CD4-positive, alpha-beta T cell (primary cell): Measurements from ENCODE around the gene MAGEC1. TPM values are rescaled to one million over a fixed set of nuclear protein-coding genes. Genes with fewer than 3 reads are reported as not detected.
"Not testable (repeated sequence)": the region's sequence is repeated elsewhere in the genome, so short reads cannot be mapped to it uniquely, and the experiment has no call there.

ENCODE experiments used
- ATAC-seq: fragments of 200-7000 bp; cut with Tn5 transposase; one replicate; pipeline ENCODE4 v1.10.0; 2022; ENCODE audit warnings: mild to moderate bottlenecking; ENCODE audit not compliant: poor library complexity
- CTCF ChIA-PET: fragments of 350-600 bp; sonication (Branson Sonifier 250); formaldehyde crosslinking; loops from one replicate; lab custom pipeline; 2021; ENCODE audit warnings: antibody characterized with exemption, inconsistent platforms; lab: Charles Lee
- POLR2A ChIA-PET: fragments of 350-600 bp; sonication (Branson Sonifier 250); formaldehyde crosslinking; loops from one replicate; lab custom pipeline; 2021; ENCODE audit warnings: antibody characterized with exemption, inconsistent platforms; lab: Charles Lee
- DNase-seq, 14 experiments: peaks; one replicate each; pipeline ENCODE4 v3.0.0-alpha.2; 2013 to 2020; ENCODE audit warnings: mixed read lengths in 2 of 14
- H3K27ac ChIP-seq, 2 donors: one replicate each; pipeline versions ENCODE4 v1.5.1 to v1.7.0; 2013; ENCODE audit warnings: low read length in 2 of 2, low read depth in 1 of 2, mild to moderate bottlenecking in 1 of 2
- H3K27me3 ChIP-seq, 2 experiments: 1 replicate in 1 of 2; 2 replicates in 1 of 2; pipeline versions ENCODE4 v1.6.1 to v1.7.0; 2013; ENCODE audit warnings: low read length in 2 of 2, control low read depth in 1 of 2, mild to moderate bottlenecking in 1 of 2, moderate library complexity in 1 of 2; ENCODE audit not compliant: insufficient read depth in 2 of 2, control insufficient read depth in 1 of 2
- H3K36me3 ChIP-seq: one replicate; pipeline ENCODE4 v1.6.1; 2013; ENCODE audit warnings: low read length, control low read depth; ENCODE audit not compliant: insufficient read depth
- H3K4me1 ChIP-seq: one replicate; pipeline ENCODE4 v1.6.1; 2013; ENCODE audit warnings: low read length, control low read depth; ENCODE audit not compliant: insufficient read depth
- H3K4me3 ChIP-seq: one replicate; pipeline ENCODE4 v1.5.1; 2013; ENCODE audit warnings: mild to moderate bottlenecking, low read length, moderate library complexity
- H3K9me3 ChIP-seq, 2 experiments: 1 replicate in 1 of 2; 2 replicates in 1 of 2; pipeline versions ENCODE4 v1.6.1 to v1.7.0; 2013; ENCODE audit warnings: low read length in 2 of 2, mild to moderate bottlenecking in 2 of 2, control low read depth in 1 of 2, moderate library complexity in 1 of 2; ENCODE audit not compliant: control insufficient read depth in 1 of 2, insufficient read depth in 1 of 2
- H3K27ac Mint-ChIP-seq: one replicate; pipeline ENCODE4 v1.8.0; 2020; ENCODE audit warnings: mixed read lengths
- H3K27me3 Mint-ChIP-seq: one replicate; pipeline ENCODE4 v1.8.0; 2021; ENCODE audit warnings: mixed read lengths
- H3K36me3 Mint-ChIP-seq: one replicate; pipeline ENCODE4 v1.8.0; 2021; ENCODE audit warnings: low read depth, mixed read lengths
- H3K4me1 Mint-ChIP-seq: one replicate; pipeline ENCODE4 v1.8.0; 2021; ENCODE audit warnings: low read depth, mixed read lengths
- H3K4me3 Mint-ChIP-seq: one replicate; pipeline ENCODE4 v1.8.0; 2020; ENCODE audit warnings: mild to moderate bottlenecking, mixed read lengths
- H3K9me3 Mint-ChIP-seq: one replicate; pipeline ENCODE4 v1.8.0; 2020; ENCODE audit warnings: mixed read lengths
- CTCF ChIP-seq: fragments of 200-600 bp; IDR thresholded peaks from one replicate; pipeline ENCODE4 v1.8.0; 2022; ENCODE audit warnings: antibody characterized with exemption, mild to moderate bottlenecking
- intact Hi-C, 2 experiments: fragments of 100-400 bp; cut with DNase I in 1 of 2; cut with micrococcal nuclease in 1 of 2; formaldehyde crosslinking; loops; one replicate each; pipeline versions ENCODE4 v1.15.1 to v1.9.0; 2023 to 2025; cut with DNase I, micrococcal nuclease
- polyA plus RNA-seq, 2 donors: library from polyadenylated mRNA; unstranded; fragments of 120-200 nt; gene quantifications; one replicate each; pipeline ENCODE4 v1.2.1, GENCODE V29; 2013
- total RNA-seq, 174 experiments: library from RNA in 2 of 174; stranded (reverse) in 2 of 174; gene quantifications; one replicate each; pipeline ENCODE4 v1.2.3 and lab custom pipeline; 2021 to 2026

Gene MAGEC1
- total RNA-seq = not detected
- polyA plus RNA-seq (2013, experiment 1 of 2) = not detected
- polyA plus RNA-seq (2013, experiment 2 of 2) = not detected
- total RNA-seq (lab: John Stamatoyannopoulos, UW) = 0 to 0.08 (median 0) reads per million in 172 experiments

GRCh38 chrX:141903400-141904155 is at the start of gene MAGEC1:
TSS of gene MAGEC1 (plus strand) at chrX:141903894. CDS start at chrX:141905073, 1,179 bp downstream.
- intact Hi-C loops = no loop called here
- CTCF ChIA-PET = no interaction called here

GRCh38 chrX:141857479-141857878 is 46.2 kb upstream of the MAGEC1 start:
- no peaks in the 10 kb centered on the region for H3K9me3 ChIP-seq
- H3K27ac ChIP-seq = no peak overlapping the region
- H3K36me3 ChIP-seq = no peaks in the 10 kb centered on the region
- ATAC-seq = no peak
- H3K27me3 Mint-ChIP-seq = no peaks in the 10 kb centered on the region
- intact Hi-C loops = no loop called here
- no peaks in the 10 kb centered on the region for H3K36me3 Mint-ChIP-seq
- no peak for TF ChIP-seq CTCF
- ChIA-PET POLR2A (no interaction called here), CTCF (no interaction called here)
- H3K27me3 ChIP-seq = no peaks in the 10 kb centered on the region
- no peak overlapping the region for H3K4me3 ChIP-seq
- no peak overlapping the region for H3K4me3 Mint-ChIP-seq
- no peaks in the 10 kb centered on the region for H3K9me3 Mint-ChIP-seq
- H3K4me1 ChIP-seq = no peaks in the 10 kb centered on the region
- no peak for DNase-seq
- H3K27ac Mint-ChIP-seq = no peak overlapping the region
- no peaks in the 10 kb centered on the region for H3K4me1 Mint-ChIP-seq

More at GRCh38 chrX:141903400-141904155, at the start of gene MAGEC1:
- Histone ChIP-seq H3K4me1 (no peaks in the 10 kb centered on the region), H3K27me3 (no peaks in the 10 kb centered on the region), H3K4me3 (no peak within 1 kb of the TSS), H3K27ac (no peak within 1 kb of the TSS), H3K9me3 (peaks cover 0 to 19% of the 10 kb centered on the region in 2 experiments), H3K36me3 (no peaks in the 10 kb centered on the region)
- Mint-ChIP-seq H3K27ac (no peak within 1 kb of the TSS), H3K4me1 (no peaks in the 10 kb centered on the region), H3K4me3 (no peak within 1 kb of the TSS), H3K36me3 (no peaks in the 10 kb centered on the region), H3K9me3 (no peaks in the 10 kb centered on the region), H3K27me3 (no peaks in the 10 kb centered on the region)
- ATAC-seq (no peak), DNase-seq (no peak)
- no peak for TF ChIP-seq CTCF
- POLR2A ChIA-PET = no interaction called here

GRCh38 chrX:141879616-141880015 is 24.1 kb upstream of the MAGEC1 start:
- Mint-ChIP-seq H3K9me3 (peaks cover 4% of the 10 kb centered on the region), H3K27me3 (no peaks in the 10 kb centered on the region), H3K4me1 (no peaks in the 10 kb centered on the region), H3K4me3 (no peak overlapping the region), H3K36me3 (no peaks in the 10 kb centered on the region), H3K27ac (no peak overlapping the region)
- H3K4me3 ChIP-seq = no peak overlapping the region
- no peaks in the 10 kb centered on the region for H3K4me1 ChIP-seq
- no peak for ATAC-seq
- no peak for DNase-seq
- H3K36me3 ChIP-seq = no peaks in the 10 kb centered on the region
- H3K9me3 ChIP-seq = peaks cover 0 to 14% of the 10 kb centered on the region in 2 experiments
- H3K27me3 ChIP-seq = no peaks in the 10 kb centered on the region
- ChIA-PET POLR2A (no interaction called here), CTCF (no interaction called here)
- TF ChIP-seq CTCF = no peak
- intact Hi-C loops = no loop called here
- H3K27ac ChIP-seq = no peak overlapping the region

- H3K4me3 ChIP-seq, intact Hi-C loops, DNase-seq, H3K27me3 ChIP-seq, H3K4me1 ChIP-seq, H3K27me3 Mint-ChIP-seq, H3K4me3 Mint-ChIP-seq, ATAC-seq, H3K27ac Mint-ChIP-seq, H3K9me3 ChIP-seq, H3K4me1 Mint-ChIP-seq, H3K36me3 Mint-ChIP-seq, H3K36me3 ChIP-seq, POLR2A ChIA-PET, H3K27ac ChIP-seq, CTCF ChIA-PET, H3K9me3 Mint-ChIP-seq: not testable (repeated sequence)
Measured at GRCh38 chrX:141888811-141889210, 14.9 kb upstream of the MAGEC1 start.
